ENCODE measurements around the gene CDH4. TPM values are rescaled to one million over a fixed set of nuclear protein-coding genes. Genes with fewer than 3 reads are reported as not detected.

The CDH4 gene
- total and polyA plus RNA-seq, 2 of the 13 experiments (the other 11 are each of a cell fraction or from before 2014, with no cell fraction given): not detected

- TF ChIP-seq SNAPC5 (CRISPR knock-in tag; IDR thresholded peaks at IDR 0.05; ENCODE audit: borderline replicate concordance): no peak
- TF ChIP-seq RELA (CRISPR knock-in tag; IDR thresholded peaks at IDR 0.05): no peak
Measured at GRCh38 chr20:61288331-61288784, 36.3 kb downstream of the CDH4 start (continued).

GRCh38 chr20:61289166-61289565 is 37.1 kb downstream of the CDH4 start:
- BruUV-seq (replicated peaks): no TSS peak
- no peak overlapping the region for H3K4me3 ChIP-seq (replicated peaks in 1 of 3; ENCODE audit: insufficient read depth in 1 of 3, low read depth in 2 of 3, low read length in 3 of 3)
- H3K9me3 ChIP-seq (ENCODE audit: low read length): no peaks in the 10 kb centered on the region
- intact Hi-C loops (cut with micrococcal nuclease; ENCODE audit: unreplicated experiment): no loop called here
- ATAC-seq: no peak
- no peak for FAIRE-seq
- H3K4me1 ChIP-seq (ENCODE audit: insufficient read depth, low read length): no peaks in the 10 kb centered on the region
- H3K27me3 ChIP-seq (ENCODE audit: control insufficient read depth in 1 of 2, insufficient read depth in 2 of 2, low read length in 2 of 2): peaks cover 2 to 50% of the 10 kb centered on the region in 2 experiments; a peak in 2 of 5 replicates
- POLR2A ChIA-PET: no interaction called here
- no peak overlapping the region for H3K4me2 ChIP-seq (ENCODE audit: low read depth, low read length)
- H3K79me2 ChIP-seq (ENCODE audit: insufficient read depth, low read length): no peaks in the 10 kb centered on the region
- in situ Hi-C loops (cut with HindIII; ENCODE audit: extremely low pct_ligation_motif_present, low pct_unique_long_range_greater_than_20kb): no loop called here
- TF ChIP-seq RELA (CRISPR knock-in tag; IDR thresholded peaks at IDR 0.05) (no peak), CBX2 (IDR thresholded peaks at IDR 0.05; ENCODE audit: low read depth, low read length) (no peak), CBX2 (CRISPR knock-in tag; IDR thresholded peaks at IDR 0.05; ENCODE audit: low read depth) (no peak), ZNF530 (CRISPR knock-in tag; IDR thresholded peaks at IDR 0.05; ENCODE audit: low read depth) (no peak), GFI1 (CRISPR knock-in tag; IDR thresholded peaks at IDR 0.05; ENCODE audit: borderline replicate concordance) (no peak), ATF6 (CRISPR knock-in tag; conservative IDR thresholded peaks at IDR 0.05) (no peak)
- WGBS (ENCODE audit: low lambda C conversion rate): 82% methylated on average over 4 of the region's 7 CpGs
- H3K9ac ChIP-seq (ENCODE audit: insufficient read depth, low read depth, low read length): no peak overlapping the region
- no peak for DNase-seq (ENCODE audit: low spot score)
- no peaks in the 10 kb centered on the region for H3K36me3 ChIP-seq (replicated peaks in 1 of 2; ENCODE audit: control insufficient read depth in 1 of 2, insufficient read depth in 2 of 2, low read length in 2 of 2)
- CTCF ChIA-PET (ENCODE audit: low intra/inter-chr PET ratio, low total read pairs): no interaction called here
- H2AFZ ChIP-seq (ENCODE audit: low read length): no peak overlapping the region
- no peak overlapping the region for H3K27ac ChIP-seq (ENCODE audit: extremely low read length, insufficient read depth, low read length)
- H4K20me1 ChIP-seq (ENCODE audit: insufficient read depth, low read length): no peaks in the 10 kb centered on the region

Measured in HepG2 (cell line).